Endothelial cell of coronary artery (primary cell): ENCODE data around the gene ZRSR2. TPM values are rescaled to one million over a fixed set of nuclear protein-coding genes. Genes with fewer than 3 reads are reported as not detected.

Source experiments
- total RNA-seq: library from RNA; depleted of rRNA; stranded (reverse); fragments of >200 nt; gene quantifications from 2 replicates; pipeline ENCODE4 v1.2.3, GENCODE V29; 2014

ZRSR2 gene, protein sequence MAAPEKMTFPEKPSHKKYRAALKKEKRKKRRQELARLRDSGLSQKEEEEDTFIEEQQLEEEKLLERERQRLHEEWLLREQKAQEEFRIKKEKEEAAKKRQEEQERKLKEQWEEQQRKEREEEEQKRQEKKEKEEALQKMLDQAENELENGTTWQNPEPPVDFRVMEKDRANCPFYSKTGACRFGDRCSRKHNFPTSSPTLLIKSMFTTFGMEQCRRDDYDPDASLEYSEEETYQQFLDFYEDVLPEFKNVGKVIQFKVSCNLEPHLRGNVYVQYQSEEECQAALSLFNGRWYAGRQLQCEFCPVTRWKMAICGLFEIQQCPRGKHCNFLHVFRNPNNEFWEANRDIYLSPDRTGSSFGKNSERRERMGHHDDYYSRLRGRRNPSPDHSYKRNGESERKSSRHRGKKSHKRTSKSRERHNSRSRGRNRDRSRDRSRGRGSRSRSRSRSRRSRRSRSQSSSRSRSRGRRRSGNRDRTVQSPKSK
- total RNA-seq: 3.1 and 5.1 TPM in 2 replicates

DNA sequence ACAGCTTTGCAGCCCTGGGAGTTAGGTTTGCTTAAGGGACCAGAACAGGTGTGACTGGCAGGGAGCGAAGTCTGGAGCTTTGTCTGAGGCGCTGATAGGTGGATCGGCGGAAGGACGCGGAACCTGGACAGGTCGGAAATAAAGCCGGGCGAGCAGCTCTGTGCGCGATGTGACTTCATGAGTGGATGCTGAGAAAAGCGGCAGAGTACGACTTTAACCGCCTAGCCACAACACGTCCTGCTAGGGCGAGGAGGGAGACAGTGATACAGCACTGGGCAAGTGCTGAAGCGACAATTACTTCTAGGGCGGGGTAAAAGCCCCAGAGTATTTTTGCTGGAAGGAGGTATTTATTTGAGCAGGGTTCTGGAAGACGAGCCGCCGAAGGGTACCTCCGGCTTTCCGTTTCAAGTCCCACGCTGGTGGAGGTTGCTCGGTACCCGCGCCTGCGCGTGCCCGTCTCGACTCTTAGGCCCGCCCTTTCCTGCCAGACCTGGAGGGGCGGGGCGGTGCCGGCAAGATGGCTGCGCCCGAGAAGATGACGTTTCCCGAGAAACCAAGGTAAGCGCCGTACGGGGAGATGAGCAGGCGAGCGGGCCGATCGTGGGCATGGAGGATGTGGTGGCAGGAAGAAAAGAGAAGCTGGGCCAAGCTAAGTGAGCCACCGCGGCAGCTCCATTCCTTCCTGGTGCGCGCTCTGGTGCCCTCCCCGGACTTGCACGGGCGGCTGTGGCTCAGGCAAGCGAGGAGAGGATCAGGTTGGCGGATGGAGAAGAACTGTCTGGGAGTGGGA lies at the start of gene ZRSR2:
Gene ZRSR2 (plus strand): TSS at position 506 of the 790 bp plus-strand sequence. CDS start 12 bp downstream, at position 518.

DNA sequence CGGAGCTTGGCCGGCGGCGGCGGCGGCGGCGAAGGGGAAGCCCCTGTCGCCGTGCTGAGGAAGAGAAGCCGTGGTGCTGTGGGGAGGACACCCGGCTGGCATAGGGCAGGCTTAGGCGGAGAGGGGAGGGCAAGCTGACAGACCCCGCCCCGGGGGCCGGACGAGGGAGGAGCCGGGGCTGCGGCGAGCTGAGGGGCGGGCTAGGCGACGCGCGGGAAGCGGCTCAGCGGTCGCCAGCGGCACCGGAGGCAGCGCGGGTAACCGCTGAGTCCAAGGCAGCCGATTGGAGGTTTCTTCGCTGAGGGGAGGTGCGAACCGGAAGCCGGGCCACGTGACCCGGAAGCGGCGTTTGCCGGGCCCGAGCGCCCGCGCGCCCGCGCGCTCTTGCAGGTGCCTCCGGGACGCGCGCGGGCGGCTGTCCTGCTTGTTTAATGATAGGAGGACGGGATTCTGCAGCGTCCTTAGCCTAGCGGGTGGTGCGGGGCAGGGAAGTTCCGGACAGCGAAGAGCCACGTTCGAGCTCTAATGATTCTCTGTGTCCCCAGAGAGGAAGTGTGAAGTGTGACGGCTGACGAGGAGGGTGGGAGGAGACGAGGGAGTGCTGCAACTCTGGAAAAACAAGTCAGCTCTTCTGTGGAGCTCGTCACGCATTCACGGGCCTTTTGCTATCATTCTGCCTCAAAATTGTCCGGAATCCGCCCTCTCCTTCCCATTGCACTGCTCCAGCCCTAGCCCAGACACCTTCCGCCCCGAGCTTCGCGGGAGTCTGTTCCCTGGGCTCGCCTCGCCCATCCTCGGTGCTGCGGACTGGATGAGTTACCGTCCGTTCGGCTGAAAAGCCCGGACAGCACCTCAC lies 64.7 kb downstream of the ZRSR2 start, which contains the start of gene AP1S2:
Gene AP1S2 (minus strand): TSS at position 102 of the 856 bp plus-strand sequence. CDS start 2,289 bp downstream, outside the sequence.

Other genes starting within 250 kb of the ZRSR2 start
- 0.19 TPM in 1 of 2 replicates, not detected in the other for gene ACE2, start 189.5 kb upstream of the ZRSR2 start, total RNA-seq
- 0.09 TPM in 1 of 2 replicates, not detected in the other for gene CLTRN, start 125.7 kb upstream of the ZRSR2 start, total RNA-seq
- gene CA5B, start 52.2 kb upstream of the ZRSR2 start, total RNA-seq: 1.6 and 3.0 TPM in 2 replicates
- 71.8 and 102 TPM in 2 replicates for gene AP1S2, start 64.3 kb downstream of the ZRSR2 start, total RNA-seq